GM18909 (cell line): ENCODE data around the gene SNX22.

ENCODE experiments used
- ATAC-seq: cut with Tn5 transposase; IDR thresholded peaks from one replicate; pipeline ENCODE4 v1.9.1; 2021; ENCODE audit warnings: mild to moderate bottlenecking; ENCODE audit not compliant: unreplicated experiment, poor library complexity

The SNX22 gene

DNA sequence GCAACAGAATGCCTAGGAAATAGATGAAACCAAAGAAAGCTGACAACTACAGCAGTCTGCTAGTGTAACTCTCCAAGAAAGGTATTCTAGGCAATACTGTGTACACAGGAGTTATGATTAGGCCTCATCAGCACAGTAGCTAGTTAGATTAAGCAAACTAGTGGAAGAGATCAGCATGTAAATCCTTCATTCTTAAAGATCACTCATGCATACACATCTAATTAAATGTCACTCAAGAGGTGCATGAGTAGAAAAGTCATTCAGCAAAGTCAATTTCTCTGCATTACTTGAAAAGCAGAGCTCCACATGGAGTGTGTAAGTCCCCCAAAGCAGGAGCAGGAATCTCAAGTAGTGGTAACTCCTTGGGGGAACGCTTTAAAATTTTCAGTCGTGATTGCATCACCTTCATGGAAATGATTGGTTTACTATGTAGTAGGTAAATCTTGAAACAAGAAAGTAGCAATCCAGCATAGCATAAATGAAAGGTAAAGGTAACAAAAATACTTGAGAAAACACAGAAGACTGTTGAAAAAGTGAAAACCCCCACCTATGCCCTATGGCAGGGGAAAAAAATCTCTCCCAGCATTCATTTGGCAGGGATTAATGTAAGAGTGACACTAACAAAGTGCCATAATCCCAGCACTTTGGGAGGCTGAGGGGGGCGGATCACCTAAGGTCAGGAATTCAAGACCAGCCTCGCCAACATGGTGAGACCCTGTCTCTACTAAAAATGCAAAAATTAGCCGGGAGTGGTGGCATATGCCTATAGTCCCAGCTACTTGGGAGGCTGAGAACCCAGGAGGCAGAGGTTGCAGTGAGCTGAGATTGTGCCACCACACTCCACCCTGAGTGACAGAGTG is 40.7 kb downstream of the SNX22 start:
- ATAC-seq = no peak

DNA sequence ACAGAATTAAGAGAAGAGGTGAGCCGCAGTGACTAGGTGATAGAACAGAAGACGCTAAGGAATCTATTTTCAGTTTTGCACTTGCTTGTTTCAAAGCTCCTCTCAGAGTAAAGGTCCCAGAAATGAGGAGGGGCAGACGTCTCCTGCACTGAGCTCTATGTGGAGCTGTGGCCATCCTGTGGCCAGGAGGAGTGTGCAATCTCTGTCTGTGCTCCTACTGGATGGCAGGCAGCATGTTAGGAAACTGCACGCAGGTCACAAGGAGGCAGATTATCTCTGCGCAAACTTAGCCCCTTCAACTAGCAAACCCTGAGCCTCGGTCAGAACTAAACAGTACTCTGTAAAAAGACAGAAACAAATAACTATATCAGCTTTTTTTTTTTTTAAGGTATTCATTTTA is 42.4 kb downstream of the SNX22 start:
- no peak for ATAC-seq

DNA sequence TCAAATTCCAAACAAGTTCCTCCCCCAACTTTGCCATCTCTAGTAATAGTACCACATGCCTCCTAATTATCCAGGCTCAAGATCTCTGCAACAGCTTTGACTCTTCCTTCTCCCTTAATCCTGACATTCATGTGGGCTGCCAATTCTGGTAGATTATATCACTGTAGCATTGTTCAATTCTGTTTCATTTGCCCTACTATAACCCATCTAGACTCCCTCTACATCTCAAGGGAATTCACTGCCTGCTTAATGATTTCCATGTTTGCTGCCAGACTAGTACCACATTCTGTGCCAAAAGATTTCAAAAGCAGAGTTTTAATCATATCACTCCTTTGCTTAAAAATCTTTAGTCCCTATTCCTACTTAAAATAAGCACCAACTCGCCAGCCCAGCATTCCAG is 45.9 kb downstream of the SNX22 start:
- ATAC-seq = no peak

DNA sequence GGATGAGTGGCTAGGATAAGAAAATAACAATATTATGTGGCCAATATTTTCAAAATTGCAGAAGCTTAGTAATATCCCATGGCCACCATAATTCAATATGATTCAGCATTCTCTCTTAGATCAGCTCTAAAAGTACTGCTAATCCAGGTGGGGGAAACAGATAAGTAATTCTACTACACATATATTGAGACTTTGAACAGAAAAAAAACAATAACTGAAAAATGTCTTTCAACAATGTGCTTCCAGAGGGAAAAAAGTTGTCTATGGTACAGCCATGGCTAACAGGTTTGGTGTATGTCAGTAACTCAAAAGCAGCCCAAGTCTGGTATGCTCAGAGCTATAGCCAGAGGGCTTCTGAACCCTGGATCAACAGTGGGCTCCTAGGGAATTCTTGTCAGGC is 53.7 kb downstream of the SNX22 start:
- no peak for ATAC-seq
